T47D (cell line): Measurements from ENCODE around the gene TATDN2.

Experiments used
- DNase-seq, 2 experiments: peaks; one replicate each; pipeline versions ENCODE4 v3.0.0 to v3.0.0-alpha.2; 2011 to 2012; ENCODE audit warnings: low read depth in 1 of 2, low spot score in 1 of 2
- JUND ChIP-seq: IDR thresholded peaks from 2 replicates; pipeline ENCODE4 v1.6.1; 2012; ENCODE audit warnings: low read depth
- in situ Hi-C: cut with HindIII; loops from 2 replicates; pipeline ENCODE4 v1.10.0; 2016; ENCODE audit warnings: low sequenced_read_pairs, low pct_unique_long_range_greater_than_20kb

Gene TATDN2

DNA sequence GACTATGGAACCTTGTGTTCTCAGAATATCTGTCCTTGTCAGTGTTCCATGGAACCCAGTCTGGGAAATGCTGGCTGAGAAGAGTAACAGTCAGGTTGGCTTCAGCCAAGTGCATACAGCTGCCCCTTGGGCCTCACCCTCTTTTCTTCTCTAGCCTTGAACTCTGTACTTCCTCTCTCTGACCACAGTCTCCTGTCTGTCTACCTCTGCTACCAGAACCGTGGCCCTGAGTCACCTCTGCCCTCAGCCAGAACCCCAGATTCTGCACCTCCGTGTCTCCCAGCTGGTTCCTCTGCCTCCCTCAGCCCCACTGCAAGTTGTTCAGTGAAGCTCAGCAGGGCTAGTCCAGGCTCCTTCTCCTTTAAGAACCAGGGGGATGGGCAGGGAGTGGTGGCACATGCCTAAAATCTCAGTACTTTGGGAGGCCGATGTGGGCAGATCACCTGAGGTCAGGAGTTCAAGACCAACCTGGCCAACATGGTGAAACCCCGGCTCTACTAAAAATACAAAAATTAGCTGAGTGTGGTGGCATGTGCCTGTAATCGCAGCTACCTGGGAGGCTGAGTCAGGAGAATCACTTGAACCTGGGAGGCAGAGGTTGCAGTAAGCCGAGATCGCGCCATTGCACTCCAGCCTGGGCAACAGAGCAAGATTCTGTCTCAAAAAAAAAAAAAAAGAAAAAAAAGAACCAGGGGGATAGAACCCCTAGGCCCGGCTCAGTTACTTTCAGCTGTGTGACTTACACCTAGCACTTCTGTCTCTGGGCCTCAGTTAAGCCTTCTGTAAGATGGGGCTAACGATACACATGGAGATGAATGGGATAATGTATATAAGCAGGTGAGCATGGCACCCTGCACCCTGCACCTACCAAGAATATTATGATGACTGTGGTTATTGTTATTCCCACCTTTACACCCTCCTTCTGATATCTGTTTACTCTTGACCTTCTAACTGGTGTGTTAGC lies 24.3 kb upstream of the TATDN2 start:
- DNase-seq = no peak
- no peak for TF ChIP-seq JUND
- in situ Hi-C loops = no loop called here

- in situ Hi-C loops = no loop called here
- DNase-seq = peak; percentile 70 to 80
- TF ChIP-seq JUND = no peak
Observed at GRCh38 chr3:10224794-10225665, 23.2 kb upstream of the TATDN2 start.

GRCh38 chr3:10226293-10226692 lies 22.0 kb upstream of the TATDN2 start:
- TF ChIP-seq JUND = no peak
- DNase-seq = no peak
- in situ Hi-C loops = no loop called here

DNA sequence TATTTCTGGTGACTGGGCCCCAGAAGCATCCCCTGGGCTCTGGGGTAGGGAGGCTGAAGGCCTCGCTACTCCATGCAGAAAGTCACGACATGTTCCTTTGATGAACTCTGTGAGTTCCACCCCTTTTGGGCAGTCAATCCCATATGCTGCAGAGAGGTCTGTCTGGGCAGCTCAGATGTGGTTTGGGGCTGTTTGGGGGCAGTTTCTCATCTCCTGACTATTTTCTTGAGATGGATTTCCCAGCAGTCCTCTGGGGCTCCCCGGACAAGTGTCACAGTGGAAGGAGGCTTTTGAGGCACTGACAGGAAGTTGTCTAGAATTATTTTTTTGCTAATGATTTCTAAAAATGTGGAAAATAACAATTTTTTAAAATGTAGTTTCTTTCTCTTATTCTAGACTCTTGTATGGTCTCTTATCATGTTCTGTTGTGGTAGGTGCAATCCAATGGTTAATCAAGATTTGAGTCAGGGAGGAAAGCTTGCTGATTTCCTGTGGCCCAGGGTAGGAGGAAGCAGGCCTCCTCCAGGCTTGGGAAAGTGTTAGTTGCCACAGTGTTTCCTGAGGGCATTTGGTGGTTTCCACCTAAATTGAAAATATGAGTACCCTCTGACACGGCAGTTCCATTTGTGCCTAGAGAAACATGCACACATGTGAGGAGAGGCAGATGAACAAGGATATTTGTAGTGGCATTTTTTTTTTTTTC lies 19.9 kb upstream of the TATDN2 start:
- in situ Hi-C loops = no loop called here
- TF ChIP-seq JUND = no peak
- no peak for DNase-seq

DNA sequence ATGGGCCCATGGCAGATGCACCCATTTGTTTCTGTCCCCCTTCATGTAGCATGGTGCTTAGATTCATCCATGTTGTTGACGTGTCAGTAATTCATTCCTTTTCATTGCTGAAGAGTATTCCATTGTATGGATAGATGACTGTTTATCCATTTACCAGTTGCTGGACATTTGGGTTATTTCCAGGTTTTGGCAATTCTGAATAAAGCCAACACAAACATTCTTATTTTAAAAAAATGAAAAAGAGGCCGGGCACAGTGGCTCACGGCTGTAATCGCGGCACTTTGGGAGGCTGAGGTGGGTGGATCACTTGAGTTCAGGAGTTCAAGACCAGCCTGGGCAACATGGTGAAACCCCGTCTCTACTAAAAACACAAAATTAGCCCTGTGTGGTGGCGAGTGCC lies 18.7 kb upstream of the TATDN2 start:
- no peak for DNase-seq
- in situ Hi-C loops = no loop called here
- TF ChIP-seq JUND = no peak

- in situ Hi-C loops = no loop called here
- no peak for DNase-seq
- TF ChIP-seq JUND = no peak
Observed at GRCh38 chr3:10232137-10232536, 16.1 kb upstream of the TATDN2 start.

- no peak for TF ChIP-seq JUND
- no peak for DNase-seq
- in situ Hi-C loops = no loop called here
Observed at GRCh38 chr3:10233988-10234387, 14.3 kb upstream of the TATDN2 start.

DNA sequence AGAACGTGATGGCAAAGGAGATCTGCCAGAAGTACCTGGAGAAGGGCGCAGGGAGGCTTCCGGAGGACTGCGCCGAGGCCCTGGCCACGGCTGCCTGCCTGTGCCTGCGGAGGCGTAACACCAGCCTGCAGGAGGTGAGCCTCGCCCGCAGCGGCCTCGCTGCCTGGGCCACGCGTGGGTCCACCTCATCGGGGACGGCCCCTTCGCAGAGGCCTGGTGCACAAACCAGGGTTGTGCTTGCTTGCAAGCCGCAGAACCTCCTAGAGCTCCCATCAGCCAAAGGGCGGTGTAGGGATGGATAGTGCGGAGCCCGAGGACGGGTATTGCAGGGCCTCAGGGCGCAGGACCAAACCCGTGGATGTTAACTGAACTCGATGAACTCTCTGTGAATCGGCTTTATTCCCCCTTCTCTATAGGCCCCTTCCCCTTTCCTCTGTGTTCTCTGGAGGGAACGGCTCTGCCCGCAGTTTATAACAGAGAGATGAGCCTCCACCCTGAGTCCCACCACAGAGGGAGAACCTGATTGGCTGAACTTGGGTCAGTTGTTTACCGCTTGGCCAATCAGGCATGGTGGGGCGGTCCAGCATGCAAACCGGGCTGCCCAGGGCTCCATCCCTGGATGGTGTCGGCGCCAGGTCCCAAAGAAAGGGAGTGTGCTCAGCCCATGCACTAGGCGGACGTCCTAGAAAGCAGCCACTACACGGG lies 13.6 kb upstream of the TATDN2 start:
- DNase-seq = peak in 1 of 2 experiments; percentile 22
- TF ChIP-seq JUND = no peak
- in situ Hi-C loops = no loop called here

- no peak for DNase-seq
- no peak for TF ChIP-seq JUND
- in situ Hi-C loops = no loop called here
Observed at GRCh38 chr3:10235551-10235950, 12.7 kb upstream of the TATDN2 start.

DNA sequence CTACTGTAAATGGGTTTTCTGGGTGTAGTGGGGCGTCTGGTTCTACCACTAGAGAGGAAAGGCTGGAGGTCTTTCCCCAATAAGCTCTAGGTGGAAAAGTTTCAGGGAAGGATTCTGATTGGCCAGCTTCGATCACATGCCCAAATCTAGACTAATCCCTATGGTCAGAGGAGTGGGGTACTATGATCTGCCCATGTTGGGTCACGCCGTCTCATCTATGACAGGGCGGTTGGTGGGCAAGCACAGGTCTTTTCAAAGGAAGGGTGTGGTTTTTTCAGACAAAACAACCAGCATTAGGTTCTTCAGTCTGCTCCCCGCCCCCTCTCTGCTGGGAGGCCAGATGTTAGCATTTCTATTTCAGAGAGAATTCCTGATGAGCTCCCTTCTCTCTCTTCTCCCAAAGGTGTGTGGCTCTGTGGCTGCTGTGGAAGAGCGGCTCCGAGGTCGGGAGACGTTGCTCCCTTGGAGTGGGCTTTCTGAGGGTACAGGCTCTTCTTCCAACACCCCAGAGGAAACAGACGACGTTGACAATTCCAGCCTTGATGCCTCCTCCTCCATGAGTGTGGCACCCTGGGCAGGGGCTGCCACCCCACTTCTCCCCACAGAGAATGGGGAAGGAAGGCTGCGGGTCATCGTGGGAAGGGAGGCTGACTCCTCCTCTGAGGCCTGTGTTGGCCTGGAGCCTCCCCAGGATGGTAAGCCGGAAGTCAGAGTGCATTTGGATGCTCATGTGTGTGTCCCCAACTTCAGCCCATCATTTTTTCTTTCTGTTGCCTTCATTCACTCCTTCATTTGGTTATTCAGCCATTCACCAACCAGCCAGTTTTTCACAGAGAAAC lies 9.7 kb upstream of the TATDN2 start:
- TF ChIP-seq JUND = no peak
- in situ Hi-C loops = no loop called here
- no peak for DNase-seq

DNA sequence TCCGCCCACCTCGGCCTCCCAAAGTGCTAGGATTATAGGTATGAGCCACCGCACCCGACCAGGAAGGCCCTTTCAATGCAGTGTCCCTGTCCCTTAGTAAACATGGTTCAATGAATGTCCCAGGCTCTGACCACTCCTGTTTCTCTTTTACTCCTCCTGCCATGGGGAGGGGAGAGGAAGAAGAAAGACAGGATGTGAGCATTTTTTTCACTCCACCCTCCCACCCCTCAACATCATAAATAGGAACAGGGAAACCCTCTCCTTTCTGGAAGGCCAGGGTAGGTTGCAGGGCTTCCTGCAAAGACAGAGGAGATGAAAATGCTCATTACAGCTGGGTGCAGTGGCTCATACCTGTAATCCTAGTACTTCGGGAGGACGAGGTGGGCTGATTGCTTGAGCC lies 7.5 kb upstream of the TATDN2 start:
- TF ChIP-seq JUND = no peak
- in situ Hi-C loops = no loop called here
- no peak for DNase-seq
